CD4-positive, alpha-beta T cell treated with Interleukin-17A for 1 hour (primary cell): ENCODE measurements around the gene DBN1.

Source experiments
- DNase-seq: peaks from one replicate; pipeline ENCODE4 v3.0.0-alpha.2; 2020

DBN1 gene

GRCh38 chr5:177473443-177474001, at the start of gene DBN1:
Gene DBN1 (minus strand): TSS chr5:177473634. CDS start chr5:177473521, 113 bp downstream.
- no peak for DNase-seq

- no peak for DNase-seq
Observed at GRCh38 chr5:177520916-177521513, 47.6 kb upstream of the DBN1 start.

- no peak for DNase-seq
Observed at GRCh38 chr5:177520271-177520670, 46.8 kb upstream of the DBN1 start.

GRCh38 chr5:177519463-177520235, 46.2 kb upstream of the DBN1 start:
- DNase-seq = no peak

- DNase-seq = peak; percentile 97
Observed at GRCh38 chr5:177516601-177517568, 43.5 kb upstream of the DBN1 start, which contains the start of gene DDX41. Gene DDX41 (minus strand): TSS chr5:177516961. CDS start chr5:177516945, 16 bp downstream.

GRCh38 chr5:177515580-177515979, 42.1 kb upstream of the DBN1 start:
- no peak for DNase-seq

- DNase-seq = no peak
Observed at GRCh38 chr5:177514541-177514940, 41.1 kb upstream of the DBN1 start.

GRCh38 chr5:177513500-177513899, 40.1 kb upstream of the DBN1 start:
- no peak for DNase-seq

- DNase-seq = no peak
Observed at GRCh38 chr5:177512736-177513380, 39.4 kb upstream of the DBN1 start.

GRCh38 chr5:177511796-177512675, 38.6 kb upstream of the DBN1 start:
- DNase-seq = no peak

GRCh38 chr5:177511181-177511580, 37.7 kb upstream of the DBN1 start:
- DNase-seq = no peak

GRCh38 chr5:177510567-177511053, 37.2 kb upstream of the DBN1 start:
- DNase-seq = peak; percentile 17

- no peak for DNase-seq
Observed at GRCh38 chr5:177509991-177510566, 36.6 kb upstream of the DBN1 start.

GRCh38 chr5:177509381-177509951, 36.0 kb upstream of the DBN1 start, which contains the start of gene DOK3:
Gene DOK3 (minus strand): TSS chr5:177509826. CDS start chr5:177509540, 286 bp downstream.
- no peak for DNase-seq

GRCh38 chr5:177508837-177509236, 35.4 kb upstream of the DBN1 start:
- DNase-seq = no peak

GRCh38 chr5:177508221-177508611, 34.8 kb upstream of the DBN1 start:
- no peak for DNase-seq

- DNase-seq = no peak
Observed at GRCh38 chr5:177507596-177508220, 34.3 kb upstream of the DBN1 start.

- no peak for DNase-seq
Observed at GRCh38 chr5:177507165-177507564, 33.7 kb upstream of the DBN1 start.

- DNase-seq = no peak
Observed at GRCh38 chr5:177505075-177505474, 31.6 kb upstream of the DBN1 start.
